Gastroesophageal sphincter (tissue), 4 donors: ENCODE data around the gene QSOX1. TPM values are rescaled to one million over a fixed set of nuclear protein-coding genes. Genes with fewer than 3 reads are reported as not detected.

Experiments
- ATAC-seq: fragments of 150-250 bp; one replicate; pipeline ENCODE4 v1.9.1; 2016; ENCODE audit warnings: mild to moderate bottlenecking, moderate library complexity
- H3K27ac ChIP-seq, 4 donors: fragments of 200-600 bp; sonication (generic) in 3 of 4; 1 replicate in 3 of 4; 2 replicates in 1 of 4; pipeline ENCODE4 v1.5.1; 2016 to 2019
- H3K27me3 ChIP-seq: fragments of 200-600 bp; sonication (generic); one replicate; pipeline ENCODE4 v1.5.1; 2019
- H3K36me3 ChIP-seq, 2 donors: fragments of 200-600 bp; sonication (generic); one replicate each; pipeline ENCODE4 v1.5.1; 2019; ENCODE audit warnings: control low read depth in 1 of 2
- H3K4me1 ChIP-seq, 3 donors: fragments of 200-600 bp; sonication (generic); 1 replicate in 2 of 3; 2 replicates in 1 of 3; pipeline ENCODE4 v1.5.1; 2016 to 2019; ENCODE audit warnings: control low read depth in 2 of 3
- H3K4me3 ChIP-seq, 2 donors: fragments of 200-600 bp; sonication (generic); one replicate each; pipeline ENCODE4 v1.5.1; 2019; ENCODE audit warnings: mild to moderate bottlenecking in 1 of 2, moderate library complexity in 1 of 2
- H3K9me3 ChIP-seq, 3 donors: fragments of 200-600 bp; sonication (generic); one replicate each; pipeline ENCODE4 v1.5.1; 2017 to 2019; ENCODE audit warnings: control low read depth in 2 of 3
- EP300 ChIP-seq: sonication (generic); formaldehyde crosslinking; IDR thresholded peaks from one replicate; pipeline ENCODE4 v1.6.1; 2017; ENCODE audit warnings: antibody characterized with exemption, mild to moderate bottlenecking
- POLR2A ChIP-seq, 2 donors: fragments of 450-650 bp; IDR thresholded peaks; one replicate each; pipeline ENCODE4 v1.6.1; 2017; ENCODE audit warnings: antibody characterized with exemption in 2 of 2, mild to moderate bottlenecking in 2 of 2, moderate library complexity in 1 of 2
- POLR2AphosphoS5 ChIP-seq: sonication (generic); formaldehyde crosslinking; IDR thresholded peaks from one replicate; pipeline ENCODE4 v1.6.1; 2017; ENCODE audit warnings: antibody characterized with exemption
- WGBS, 2 donors: methylation state at CpG; one replicate each; pipeline ENCODE4 v1.1.5; 2018; ENCODE audit warnings: low coverage in 1 of 2; 5-methylcytosine and 5-hydroxymethylcytosine counted together
- total RNA-seq, 4 donors: library from RNA; depleted of rRNA; stranded (reverse); fragments of >200 nt; gene quantifications; one replicate each; pipeline ENCODE4 v1.1.0, GENCODE V29; 2016
- TF ChIP-seq, protein P1 (sequence below), 4 experiments: fragments of 200-600 bp in 2 of 4; fragments of 450-650 bp in 2 of 4; sonication (generic) in 1 of 4; IDR thresholded peaks; one replicate each; pipeline ENCODE4 v1.5.1; 2017 to 2019; ENCODE audit warnings: antibody characterized with exemption in 4 of 4, mild to moderate bottlenecking in 2 of 4, moderate library complexity in 2 of 4

QSOX1 gene
- total RNA-seq, 4 donors from 2014 or later, result 71.5 to 132 (median 106) TPM

DNA sequence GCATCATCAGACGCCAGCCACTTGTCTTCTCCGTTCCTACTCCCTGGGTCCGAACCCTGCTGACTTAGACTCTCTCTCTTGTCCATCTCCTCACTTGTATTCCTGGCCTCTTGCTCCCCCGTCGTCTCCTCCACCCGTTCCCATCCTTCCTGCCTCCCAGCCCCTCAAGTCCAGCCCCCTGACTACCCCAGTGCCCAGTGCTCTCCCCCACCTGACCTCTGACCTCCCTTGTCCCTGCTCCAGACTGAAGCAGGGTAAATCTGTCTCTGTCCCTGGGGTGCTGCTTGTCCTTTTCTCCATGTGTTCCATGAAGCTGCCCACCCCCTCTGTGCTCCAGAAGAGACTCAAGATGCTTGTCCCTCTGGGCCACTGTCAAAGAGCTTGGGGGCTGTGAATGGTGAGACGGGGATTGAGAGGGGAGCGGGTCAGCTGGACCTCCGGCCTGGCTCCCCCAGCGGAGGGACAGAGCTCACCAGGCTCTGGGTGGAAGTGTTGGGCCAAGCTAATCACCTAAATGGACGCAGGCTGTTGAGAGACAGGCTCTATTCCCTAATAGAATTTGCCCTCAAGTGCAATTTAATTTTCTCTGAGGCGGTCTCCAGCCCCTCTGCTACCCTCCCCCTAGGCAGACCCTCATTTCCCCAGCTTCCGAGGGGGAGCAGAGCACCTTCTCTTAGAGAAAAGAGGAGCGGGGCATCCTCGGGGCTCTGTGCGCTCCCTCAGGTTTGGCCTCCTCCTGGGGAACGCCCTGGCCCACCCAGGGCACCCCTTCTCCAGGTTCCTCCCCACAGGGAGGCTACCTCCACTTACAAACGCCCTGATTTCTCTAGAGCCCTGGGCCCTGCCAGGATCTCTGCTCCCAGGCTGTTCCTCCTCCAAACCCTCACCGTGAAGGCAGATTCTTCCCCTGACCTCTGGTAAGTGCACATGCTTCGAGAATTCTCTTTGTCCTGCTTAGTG lies 64.4 kb downstream of the QSOX1 start:
- H3K27ac ChIP-seq, result no peak overlapping the region
- TF ChIP-seq, protein P1, sequence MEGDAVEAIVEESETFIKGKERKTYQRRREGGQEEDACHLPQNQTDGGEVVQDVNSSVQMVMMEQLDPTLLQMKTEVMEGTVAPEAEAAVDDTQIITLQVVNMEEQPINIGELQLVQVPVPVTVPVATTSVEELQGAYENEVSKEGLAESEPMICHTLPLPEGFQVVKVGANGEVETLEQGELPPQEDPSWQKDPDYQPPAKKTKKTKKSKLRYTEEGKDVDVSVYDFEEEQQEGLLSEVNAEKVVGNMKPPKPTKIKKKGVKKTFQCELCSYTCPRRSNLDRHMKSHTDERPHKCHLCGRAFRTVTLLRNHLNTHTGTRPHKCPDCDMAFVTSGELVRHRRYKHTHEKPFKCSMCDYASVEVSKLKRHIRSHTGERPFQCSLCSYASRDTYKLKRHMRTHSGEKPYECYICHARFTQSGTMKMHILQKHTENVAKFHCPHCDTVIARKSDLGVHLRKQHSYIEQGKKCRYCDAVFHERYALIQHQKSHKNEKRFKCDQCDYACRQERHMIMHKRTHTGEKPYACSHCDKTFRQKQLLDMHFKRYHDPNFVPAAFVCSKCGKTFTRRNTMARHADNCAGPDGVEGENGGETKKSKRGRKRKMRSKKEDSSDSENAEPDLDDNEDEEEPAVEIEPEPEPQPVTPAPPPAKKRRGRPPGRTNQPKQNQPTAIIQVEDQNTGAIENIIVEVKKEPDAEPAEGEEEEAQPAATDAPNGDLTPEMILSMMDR (IDR thresholded peaks at IDR 0.05), result no peak
- TF ChIP-seq POLR2AphosphoS5 (no peak), POLR2A (IDR thresholded peaks at IDR 0.05) (no peak), EP300 (no peak)
- no peaks in the 10 kb centered on the region for H3K9me3 ChIP-seq
- peaks cover 30% of the 10 kb centered on the region for H3K27me3 ChIP-seq
- WGBS, 2 donors, result 80 to 82% methylated on average over 4 to 18 of the region's 20 CpGs
- no peaks in the 10 kb centered on the region for H3K36me3 ChIP-seq
- H3K4me1 ChIP-seq, result no peaks in the 10 kb centered on the region
- H3K4me3 ChIP-seq, result no peak overlapping the region
- ATAC-seq, result no peak

DNA sequence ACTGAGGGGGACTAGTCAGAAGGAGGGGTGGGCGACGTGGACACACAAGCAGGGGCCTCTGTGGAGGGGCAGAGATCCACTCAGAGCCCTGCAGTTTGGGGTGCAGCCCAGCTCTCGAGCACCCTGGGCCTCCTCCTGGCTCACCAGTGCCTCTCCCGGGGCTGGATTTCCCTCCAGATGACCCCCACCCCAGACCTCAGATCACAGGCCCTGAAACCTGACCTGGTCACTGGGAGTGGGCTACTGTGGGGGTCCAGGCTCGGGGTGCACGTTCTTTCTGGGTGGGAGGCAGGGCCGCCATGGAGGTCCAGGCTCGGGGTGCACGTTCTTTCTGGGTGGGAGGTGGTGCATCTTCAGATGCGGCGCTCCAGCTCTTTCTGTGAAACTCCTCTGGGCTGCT lies 65.1 kb downstream of the QSOX1 start:
- Histone ChIP-seq H3K36me3 (no peaks in the 10 kb centered on the region), H3K4me3 (no peak overlapping the region), H3K27ac (no peak overlapping the region), H3K9me3 (no peaks in the 10 kb centered on the region), H3K4me1 (no peaks in the 10 kb centered on the region), H3K27me3 (peaks cover 37% of the 10 kb centered on the region)
- no peak for TF ChIP-seq POLR2AphosphoS5
- no peak for ATAC-seq
- WGBS, 2 donors, result no CpG with 5 or more reads among the region's 11 CpGs

DNA sequence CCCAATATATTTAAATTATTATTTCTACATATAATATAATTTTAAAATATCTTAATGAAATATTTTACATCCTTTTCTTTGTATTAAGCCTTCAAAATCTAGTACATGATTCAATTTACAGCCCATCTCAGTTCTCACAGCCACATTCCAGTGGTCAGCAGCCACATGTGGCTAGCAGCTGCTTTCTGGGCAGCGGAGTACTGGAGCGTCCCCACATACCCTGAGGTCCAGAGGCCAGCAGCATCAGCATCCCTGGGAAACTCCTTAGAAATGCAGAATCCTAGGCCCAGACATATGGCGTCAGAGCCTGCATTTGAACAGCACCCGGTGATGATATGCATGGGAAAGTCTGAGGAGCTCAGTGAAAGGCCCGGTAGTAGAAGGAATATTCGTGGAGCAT lies 66.8 kb downstream of the QSOX1 start:
- TF ChIP-seq, protein P1 (IDR thresholded peaks at IDR 0.05), result no peak
- TF ChIP-seq POLR2A (IDR thresholded peaks at IDR 0.05), result no peak
- no peak for TF ChIP-seq POLR2AphosphoS5

DNA sequence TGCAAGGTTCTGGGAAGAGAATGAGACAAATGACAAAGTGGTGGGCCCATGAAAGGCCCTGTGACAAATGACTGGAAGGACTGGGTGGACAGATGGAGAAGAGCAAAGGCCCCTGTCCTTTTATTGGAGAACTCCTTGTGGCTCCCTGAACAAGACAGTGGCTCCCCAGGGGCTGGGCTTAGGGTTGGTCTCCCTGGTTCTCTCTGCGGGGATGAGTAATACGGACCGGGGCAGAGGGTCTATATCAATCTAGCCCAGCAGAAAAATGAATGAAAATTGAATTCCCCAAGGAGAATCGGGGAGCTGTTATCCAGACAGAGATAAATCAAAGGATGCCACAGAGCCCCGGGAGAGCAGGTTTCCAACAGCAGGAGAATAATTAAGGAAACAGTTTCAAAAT lies 70.2 kb downstream of the QSOX1 start:
- no peaks in the 10 kb centered on the region for H3K36me3 ChIP-seq
- no peak overlapping the region for H3K27ac ChIP-seq
- no peak overlapping the region for H3K4me3 ChIP-seq
- TF ChIP-seq EP300 (no peak), POLR2A (IDR thresholded peaks at IDR 0.05) (no peak), POLR2AphosphoS5 (no peak)
- TF ChIP-seq, protein P1 (IDR thresholded peaks at IDR 0.05), result no peak
- H3K9me3 ChIP-seq, result no peaks in the 10 kb centered on the region
- 39 to 40% methylated on average over 1 to 4 of the region's 5 CpGs for WGBS, 2 donors
- no peak for ATAC-seq
- H3K27me3 ChIP-seq, result peaks cover 81% of the 10 kb centered on the region
- peaks cover 0 to 14% (median 9%) of the 10 kb centered on the region in 3 donors for H3K4me1 ChIP-seq

More for the DNA sequence above, 66.8 kb downstream of the QSOX1 start:
- H3K36me3 ChIP-seq, result no peaks in the 10 kb centered on the region
- no peak overlapping the region for H3K4me3 ChIP-seq
- no peaks in the 10 kb centered on the region for H3K9me3 ChIP-seq
- no peaks in the 10 kb centered on the region for H3K4me1 ChIP-seq
- H3K27me3 ChIP-seq, result peaks cover 54% of the 10 kb centered on the region
- WGBS, 2 donors, result 90% methylated on average over 6 of the region's 6 CpGs; no CpG with 5 or more reads in 1 of the 2 donors
- no peak overlapping the region for H3K27ac ChIP-seq
- ATAC-seq, result no peak

DNA sequence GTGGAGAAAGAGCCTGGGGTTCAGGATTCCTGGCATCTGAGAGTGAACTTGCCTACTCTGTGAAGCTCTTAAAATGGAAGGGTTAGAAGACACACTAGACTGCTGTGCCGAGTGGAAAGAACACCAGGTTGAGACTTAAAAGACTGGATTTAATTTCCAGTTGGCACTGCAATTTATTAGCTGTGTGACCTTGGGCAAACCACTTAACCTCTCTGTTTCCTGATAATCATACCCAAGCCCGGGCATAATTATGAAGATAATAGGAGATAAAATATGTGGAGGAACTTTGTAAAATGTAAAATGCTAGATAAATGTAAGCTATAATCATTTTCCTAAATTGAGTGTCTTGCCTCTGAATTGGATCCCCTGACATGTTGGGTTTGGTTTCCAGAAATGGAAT lies 70.7 kb downstream of the QSOX1 start:
- no peak overlapping the region for H3K27ac ChIP-seq
- H3K36me3 ChIP-seq, result no peaks in the 10 kb centered on the region
- ATAC-seq, result no peak
- H3K4me3 ChIP-seq, result no peak overlapping the region
- 50 to 100% methylated on average over 1 to 2 of the region's 2 CpGs for WGBS, 2 donors
- TF ChIP-seq, protein P1 (IDR thresholded peaks at IDR 0.05), result no peak
- TF ChIP-seq EP300 (no peak), POLR2A (IDR thresholded peaks at IDR 0.05) (no peak), POLR2AphosphoS5 (no peak)
- H3K4me1 ChIP-seq, result peaks cover 0 to 19% (median 12%) of the 10 kb centered on the region in 3 donors
- H3K9me3 ChIP-seq, result no peaks in the 10 kb centered on the region
- H3K27me3 ChIP-seq, result peaks cover 83% of the 10 kb centered on the region
